Hepatocyte (in vitro differentiated cells): ENCODE results near the gene ERVMER34-1. TPM values are rescaled to one million over a fixed set of nuclear protein-coding genes. Genes with fewer than 3 reads are reported as not detected.

ENCODE experiments used
- DNase-seq: peaks from one replicate; pipeline ENCODE4 v3.0.0-alpha.2; 2016; ENCODE audit warnings: low spot score
- H2AFZ ChIP-seq: fragments of 200-600 bp; sonication (generic); 2 replicates; pipeline ENCODE4 v1.6.0; 2016; ENCODE audit warnings: antibody characterized with exemption, mild to moderate bottlenecking
- H3K27ac ChIP-seq: fragments of 200-600 bp; sonication (generic); 2 replicates; pipeline ENCODE4 v1.5.1; 2016; ENCODE audit warnings: mild to moderate bottlenecking
- H3K27me3 ChIP-seq: fragments of 200-600 bp; sonication (generic); 2 replicates; pipeline ENCODE4 v1.6.1; 2016
- H3K36me3 ChIP-seq: fragments of 200-600 bp; sonication (generic); replicated peaks from 2 replicates; pipeline ENCODE4 v1.5.1; 2016; ENCODE audit warnings: low read depth; ENCODE audit not compliant: insufficient read depth
- H3K4me1 ChIP-seq: fragments of 200-600 bp; sonication (generic); 2 replicates; pipeline ENCODE4 v1.5.1; 2016; ENCODE audit warnings: mild to moderate bottlenecking, moderate library complexity; ENCODE audit not compliant: insufficient read depth
- H3K4me2 ChIP-seq: fragments of 200-600 bp; sonication (generic); 2 replicates; pipeline ENCODE4 v1.6.0; 2016
- H3K4me3 ChIP-seq: fragments of 200-600 bp; sonication (generic); 2 replicates; pipeline ENCODE4 v1.5.1; 2016; ENCODE audit warnings: mild to moderate bottlenecking
- H3K79me2 ChIP-seq: fragments of 200-600 bp; sonication (generic); 2 replicates; pipeline ENCODE4 v1.6.0; 2017; ENCODE audit warnings: mild to moderate bottlenecking
- H3K9me2 ChIP-seq: fragments of 200-600 bp; sonication (generic); replicated peaks from 2 replicates; pipeline ENCODE4 v1.6.0; 2017; ENCODE audit warnings: mild to moderate bottlenecking; ENCODE audit not compliant: insufficient read depth
- H3K9me3 ChIP-seq: fragments of 200-600 bp; sonication (generic); 2 replicates; pipeline ENCODE4 v1.5.1; 2016; ENCODE audit warnings: low read depth, mild to moderate bottlenecking
- H4K20me1 ChIP-seq: fragments of 200-600 bp; sonication (generic); 2 replicates; pipeline ENCODE4 v1.6.0; 2016; ENCODE audit warnings: mild to moderate bottlenecking; ENCODE audit not compliant: insufficient read depth, poor library complexity, severe bottlenecking
- CTCF ChIP-seq: fragments of 200-600 bp; sonication (generic); IDR thresholded peaks from 2 replicates; pipeline ENCODE4 v1.5.1; 2016; ENCODE audit warnings: antibody characterized with exemption, mild to moderate bottlenecking; ENCODE audit not compliant: poor library complexity
- EZH2 ChIP-seq: fragments of 200-600 bp; sonication (generic); IDR thresholded peaks from 2 replicates; pipeline ENCODE4 v1.6.1; 2016; ENCODE audit warnings: antibody characterized with exemption, mild to moderate bottlenecking, borderline replicate concordance
- EZH2phosphoT487 ChIP-seq: fragments of 200-600 bp; sonication (generic); IDR thresholded peaks from one replicate; pipeline ENCODE4 v1.6.1; 2018; ENCODE audit warnings: antibody characterized with exemption, mild to moderate bottlenecking, low read depth, moderate library complexity; ENCODE audit not compliant: unreplicated experiment, severe bottlenecking
- WGBS: methylation state at CpG from one replicate; pipeline ENCODE4 v1.1.6; 2016; ENCODE audit warnings: low lambda C conversion rate; ENCODE audit errors: missing lambda C conversion rate; 5-methylcytosine and 5-hydroxymethylcytosine counted together
- polyA plus RNA-seq: library from polyadenylated mRNA; unstranded; fragments of >200 nt; fragmentation: Nextera tagmentation; extraction: Ambion mirVana; gene quantifications from 2 replicates; pipeline ENCODE4 v1.2.1, GENCODE V29; 2016
- total RNA-seq: library from RNA; depleted of rRNA; stranded (reverse); fragments of >200 nt; gene quantifications from 2 replicates; pipeline ENCODE4 v1.2.3, GENCODE V29; 2014

ERVMER34-1 gene
- total and polyA plus RNA-seq, 2 experiments from 2014 or later, result 1.3 to 4.6 TPM

- no peaks in the 10 kb centered on the region for H3K36me3 ChIP-seq
- no peak for DNase-seq
- no peak overlapping the region for H3K27ac ChIP-seq
- H3K9me3 ChIP-seq, result no peaks in the 10 kb centered on the region
- H3K4me3 ChIP-seq, result no peak overlapping the region
- no peak for TF ChIP-seq EZH2phosphoT487
- no peak for TF ChIP-seq CTCF
- TF ChIP-seq EZH2, result no peak
- H3K4me2 ChIP-seq, result no peak overlapping the region
- peaks cover 14% of the 10 kb centered on the region for H3K4me1 ChIP-seq
- no peaks in the 10 kb centered on the region for H3K9me2 ChIP-seq
- H4K20me1 ChIP-seq, result peaks cover 7% of the 10 kb centered on the region
- no peak overlapping the region for H2AFZ ChIP-seq
- H3K27me3 ChIP-seq, result no peaks in the 10 kb centered on the region
- H3K79me2 ChIP-seq, result peaks cover 12% of the 10 kb centered on the region
These were observed 42.1 kb downstream of the ERVMER34-1 start for GRCh38 chr4:52709155-52709554.

GRCh38 chr4:52704661-52705060, 46.6 kb downstream of the ERVMER34-1 start:
- no peaks in the 10 kb centered on the region for H3K79me2 ChIP-seq
- no peaks in the 10 kb centered on the region for H4K20me1 ChIP-seq
- H3K9me2 ChIP-seq, result no peaks in the 10 kb centered on the region
- no peak for DNase-seq
- no peak overlapping the region for H3K27ac ChIP-seq
- no peak overlapping the region for H2AFZ ChIP-seq
- TF ChIP-seq EZH2phosphoT487 (no peak), EZH2 (no peak), CTCF (no peak)
- no peaks in the 10 kb centered on the region for H3K9me3 ChIP-seq
- no peaks in the 10 kb centered on the region for H3K4me1 ChIP-seq
- no peaks in the 10 kb centered on the region for H3K27me3 ChIP-seq
- no peak overlapping the region for H3K4me3 ChIP-seq
- no peak overlapping the region for H3K4me2 ChIP-seq
- WGBS, result 91% methylated on average over 3 of the region's 3 CpGs
- no peaks in the 10 kb centered on the region for H3K36me3 ChIP-seq

- Histone ChIP-seq H3K9me3 (no peaks in the 10 kb centered on the region), H3K27ac (no peak overlapping the region), H3K79me2 (no peaks in the 10 kb centered on the region), H3K9me2 (no peaks in the 10 kb centered on the region), H3K27me3 (no peaks in the 10 kb centered on the region), H3K4me1 (no peaks in the 10 kb centered on the region), H3K4me2 (no peak overlapping the region), H2AFZ (no peak overlapping the region), H4K20me1 (no peaks in the 10 kb centered on the region), H3K36me3 (no peaks in the 10 kb centered on the region), H3K4me3 (no peak overlapping the region)
- no peak for DNase-seq
- no peak for TF ChIP-seq EZH2phosphoT487
- TF ChIP-seq CTCF, result no peak
- no peak for TF ChIP-seq EZH2
- WGBS, result 89% methylated on average over 1 of the region's 1 CpG
These were observed 47.1 kb downstream of the ERVMER34-1 start for GRCh38 chr4:52704133-52704532.

GRCh38 chr4:52701207-52701606, 50.0 kb downstream of the ERVMER34-1 start:
- no peak overlapping the region for H3K4me3 ChIP-seq
- no peaks in the 10 kb centered on the region for H3K79me2 ChIP-seq
- H2AFZ ChIP-seq, result no peak overlapping the region
- H3K9me2 ChIP-seq, result no peaks in the 10 kb centered on the region
- DNase-seq, result no peak
- no peaks in the 10 kb centered on the region for H3K36me3 ChIP-seq
- 94% methylated on average over 3 of the region's 3 CpGs for WGBS
- H3K9me3 ChIP-seq, result no peaks in the 10 kb centered on the region
- no peak overlapping the region for H3K4me2 ChIP-seq
- H4K20me1 ChIP-seq, result no peaks in the 10 kb centered on the region
- H3K27me3 ChIP-seq, result no peaks in the 10 kb centered on the region
- H3K27ac ChIP-seq, result no peak overlapping the region
- TF ChIP-seq CTCF (no peak), EZH2 (no peak), EZH2phosphoT487 (no peak)
- no peaks in the 10 kb centered on the region for H3K4me1 ChIP-seq
